HUES64 (cell line): ENCODE data around the gene SHANK1.
"Not testable (repeated sequence)": the region's sequence is repeated elsewhere in the genome, so short reads cannot be mapped to it uniquely, and the experiment has no call there.

Experiments used
- H3K27ac ChIP-seq: 2 replicates; pipeline ENCODE4 v1.7.0; 2013; ENCODE audit warnings: low read depth, low read length, inconsistent platforms
- H3K27me3 ChIP-seq: 2 replicates; pipeline ENCODE4 v1.6.1; 2013; ENCODE audit warnings: mild to moderate bottlenecking, low read length; ENCODE audit not compliant: insufficient read depth
- H3K36me3 ChIP-seq: 2 replicates; pipeline ENCODE4 v1.6.1; 2013; ENCODE audit warnings: mild to moderate bottlenecking, low read length; ENCODE audit not compliant: insufficient read depth
- H3K4me1 ChIP-seq: 2 replicates; pipeline ENCODE4 v1.6.1; 2013; ENCODE audit warnings: mild to moderate bottlenecking, low read length, moderate library complexity; ENCODE audit not compliant: insufficient read depth
- H3K4me3 ChIP-seq: 2 replicates; pipeline ENCODE4 v1.5.1; 2013; ENCODE audit warnings: mild to moderate bottlenecking, low read length, moderate library complexity
- H3K9ac ChIP-seq: 2 replicates; pipeline ENCODE4 v1.6.1; 2013; ENCODE audit warnings: mild to moderate bottlenecking, low read depth, low read length
- H3K9me3 ChIP-seq: 2 replicates; pipeline ENCODE4 v1.6.1; 2013; ENCODE audit warnings: low read depth, low read length; ENCODE audit not compliant: insufficient read depth
- WGBS: fragments of 150-250, 120-280 bp; methylation state at CpG from one replicate; pipeline ENCODE4 v1.1.7; 2013; ENCODE audit warnings: missing lambda C conversion rate; 5-methylcytosine and 5-hydroxymethylcytosine counted together

Gene SHANK1

DNA sequence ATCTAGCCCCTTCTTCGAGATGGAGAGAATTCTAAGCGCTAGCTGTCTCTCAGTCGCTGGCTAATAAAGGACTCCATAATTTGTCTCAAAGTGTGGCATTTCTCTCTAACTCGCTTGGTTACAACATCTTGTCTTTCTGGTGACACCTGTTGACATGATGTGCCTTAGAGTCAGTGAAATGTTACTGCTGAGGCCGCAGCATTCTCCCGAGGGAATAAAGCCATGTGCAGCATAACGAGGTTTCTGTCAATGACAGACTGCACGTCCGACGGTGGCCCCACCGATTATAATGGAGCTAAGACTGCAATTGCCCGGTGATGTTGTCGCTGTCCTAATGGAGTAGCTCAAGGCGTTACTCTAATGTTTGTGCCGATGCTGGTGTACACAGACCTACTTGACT lies 30.4 kb upstream of the SHANK1 start:
- H3K27ac ChIP-seq, result no peak overlapping the region
- H3K27me3 ChIP-seq, result no peaks in the 10 kb centered on the region

DNA sequence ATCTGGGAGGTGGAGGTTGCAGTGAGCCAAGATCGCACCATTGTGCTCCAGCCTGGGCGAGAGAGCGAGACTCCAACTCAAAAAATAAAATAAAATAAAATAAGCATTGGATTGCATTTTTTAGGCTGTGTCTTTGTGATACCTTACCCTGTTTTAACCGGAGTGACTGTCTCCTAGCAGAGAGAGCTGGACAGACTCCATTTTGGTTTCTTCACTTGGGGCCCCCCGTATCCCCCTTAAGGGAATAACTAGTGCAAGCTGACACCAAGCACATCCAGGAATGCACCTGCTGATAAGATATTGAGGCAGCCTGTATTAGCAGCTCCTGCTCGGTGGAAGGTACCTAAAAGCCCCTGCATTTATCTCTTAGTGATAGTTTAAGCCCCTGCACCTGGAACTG lies 29.9 kb upstream of the SHANK1 start:
- Histone ChIP-seq H3K4me3 (no peak overlapping the region), H3K9me3 (peaks cover 24% of the 10 kb centered on the region), H3K9ac (no peak overlapping the region), H3K27ac (no peak overlapping the region), H3K4me1 (no peaks in the 10 kb centered on the region), H3K36me3 (no peaks in the 10 kb centered on the region), H3K27me3 (no peaks in the 10 kb centered on the region)
- WGBS, result 91% methylated on average over 4 of the region's 6 CpGs

More for the DNA sequence above, 30.4 kb upstream of the SHANK1 start:
- Histone ChIP-seq H3K36me3 (no peaks in the 10 kb centered on the region), H3K4me3 (no peak overlapping the region), H3K4me1 (no peaks in the 10 kb centered on the region), H3K9me3 (peaks cover 24% of the 10 kb centered on the region), H3K9ac (no peak overlapping the region)
- WGBS, result 88% methylated on average over 15 of the region's 15 CpGs

- WGBS, result 95% methylated on average over 12 of the region's 14 CpGs
- H3K9ac ChIP-seq, H3K36me3 ChIP-seq, H3K4me3 ChIP-seq, H3K27ac ChIP-seq, H3K27me3 ChIP-seq, H3K4me1 ChIP-seq: not testable (repeated sequence)
- H3K9me3 ChIP-seq, result peaks cover 29% of the 10 kb centered on the region
These were observed 27.5 kb upstream of the SHANK1 start for GRCh38 chr19:50747141-50747540.

GRCh38 chr19:50745221-50745620 lies 25.6 kb upstream of the SHANK1 start:
- H3K9me3 ChIP-seq, result peaks cover 29% of the 10 kb centered on the region

DNA sequence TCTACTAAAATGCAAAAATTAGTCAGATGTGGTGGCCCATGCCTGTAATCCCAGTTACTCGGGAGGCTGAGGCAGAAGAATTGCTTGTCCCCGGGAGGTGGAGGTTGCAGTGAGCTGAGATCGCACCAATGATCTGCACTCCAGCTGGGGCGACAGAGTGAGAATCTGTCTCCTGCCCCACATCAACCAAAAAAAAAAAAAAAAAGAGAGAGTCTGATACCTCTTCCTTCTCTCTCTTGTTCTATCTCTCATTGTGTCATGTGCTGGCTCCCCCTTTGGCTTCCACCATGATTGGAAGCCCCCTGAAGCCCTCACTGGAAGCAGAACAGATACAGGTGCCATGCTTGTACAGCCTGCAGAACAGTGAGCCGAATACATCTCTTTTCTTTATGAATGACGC lies 23.9 kb upstream of the SHANK1 start:
- Histone ChIP-seq H3K4me3 (no peak overlapping the region), H3K4me1 (no peaks in the 10 kb centered on the region), H3K9ac (no peak overlapping the region), H3K9me3 (peaks cover 31% of the 10 kb centered on the region), H3K27ac (no peak overlapping the region), H3K36me3 (no peaks in the 10 kb centered on the region), H3K27me3 (no peaks in the 10 kb centered on the region)
- 92% methylated on average over 6 of the region's 6 CpGs for WGBS

More at GRCh38 chr19:50745221-50745620, 25.6 kb upstream of the SHANK1 start:
- Histone ChIP-seq H3K36me3 (no peaks in the 10 kb centered on the region), H3K4me1 (no peaks in the 10 kb centered on the region), H3K9ac (no peak overlapping the region), H3K27me3 (no peaks in the 10 kb centered on the region), H3K27ac (no peak overlapping the region), H3K4me3 (no peak overlapping the region)
- whole genome bisulfite sequencing, result 87% methylated on average over 10 of the region's 10 CpGs

- Histone ChIP-seq H3K27me3 (no peaks in the 10 kb centered on the region), H3K9me3 (peaks cover 28% of the 10 kb centered on the region), H3K9ac (no peak overlapping the region), H3K4me3 (no peak overlapping the region), H3K4me1 (no peaks in the 10 kb centered on the region), H3K27ac (no peak overlapping the region), H3K36me3 (no peaks in the 10 kb centered on the region)
- 82% methylated on average over 18 of the region's 18 CpGs for WGBS
These were observed 21.8 kb upstream of the SHANK1 start for GRCh38 chr19:50741179-50741933.

DNA sequence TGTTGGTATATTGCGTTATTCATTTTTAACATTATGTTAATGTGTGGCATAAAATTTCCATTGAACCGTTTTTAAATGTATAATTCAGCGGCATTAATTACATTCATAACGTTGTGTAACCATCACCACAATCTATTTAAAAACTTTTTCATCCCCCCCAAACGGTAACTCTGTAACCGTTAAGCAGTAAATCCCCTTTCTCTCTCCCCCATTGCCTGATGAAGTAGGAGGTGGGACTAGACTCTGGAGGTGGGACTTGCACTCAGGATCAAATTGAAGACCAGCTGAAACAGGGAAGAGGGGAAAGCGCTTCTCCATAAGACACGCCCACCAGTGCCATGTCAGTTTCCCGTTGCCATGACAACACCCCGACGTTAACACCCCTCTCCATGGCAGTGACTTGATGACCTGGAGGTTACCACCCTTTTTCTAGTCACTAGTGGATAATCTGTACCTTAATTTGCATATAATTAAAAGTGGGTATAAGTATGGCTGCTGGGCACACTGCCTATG lies 20.4 kb upstream of the SHANK1 start:
- Histone ChIP-seq H3K4me3 (no peak overlapping the region), H3K9ac (no peak overlapping the region), H3K9me3 (peaks cover 28% of the 10 kb centered on the region), H3K27me3 (no peaks in the 10 kb centered on the region), H3K4me1 (no peaks in the 10 kb centered on the region), H3K36me3 (no peaks in the 10 kb centered on the region), H3K27ac (no peak overlapping the region)
- WGBS, result 74% methylated on average over 8 of the region's 11 CpGs

DNA sequence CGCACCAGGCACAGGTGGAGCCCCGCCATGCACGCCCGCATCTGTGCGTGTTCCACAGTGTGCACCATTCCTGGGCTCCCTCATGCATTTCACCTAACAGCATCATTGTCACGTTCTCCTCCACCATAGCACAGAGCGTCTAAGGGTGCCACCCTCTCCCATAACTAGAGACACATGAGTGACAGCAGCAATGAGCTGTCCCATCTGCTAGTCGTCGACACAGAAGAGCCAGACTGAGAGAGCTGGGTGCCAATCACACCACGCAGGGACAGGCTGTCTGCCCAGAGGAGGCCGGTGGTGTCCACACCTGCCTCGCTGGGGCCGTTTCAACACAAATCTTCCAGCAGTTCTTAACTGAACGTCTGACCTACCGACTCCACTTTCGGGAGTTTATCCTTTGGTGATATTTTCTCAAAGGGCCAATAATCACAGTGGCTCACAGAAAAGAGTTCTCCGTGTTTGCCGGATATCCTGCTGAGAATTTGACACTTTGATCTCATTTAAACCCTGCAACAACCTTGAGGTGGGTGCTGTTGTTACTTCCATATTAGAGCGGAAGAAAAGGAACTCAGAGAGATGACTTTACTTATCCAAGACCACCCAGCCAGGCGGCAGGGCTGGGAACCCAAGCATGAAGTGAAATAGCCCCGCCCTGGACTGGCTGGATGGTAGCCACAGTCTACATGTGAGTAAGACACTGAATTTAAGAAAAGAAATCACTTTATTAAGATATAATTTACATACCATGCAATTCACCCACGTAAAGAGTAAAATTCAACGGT lies 19.7 kb upstream of the SHANK1 start:
- WGBS, result 89% methylated on average over 21 of the region's 23 CpGs

GRCh38 chr19:50736338-50736737 lies 16.7 kb upstream of the SHANK1 start:
- H3K27ac ChIP-seq, result no peak overlapping the region
- peaks cover 22% of the 10 kb centered on the region for H3K9me3 ChIP-seq
- H3K9ac ChIP-seq, result no peak overlapping the region
- no peaks in the 10 kb centered on the region for H3K36me3 ChIP-seq
- WGBS, result 73% methylated on average over 4 of the region's 5 CpGs
- H3K27me3 ChIP-seq, result no peaks in the 10 kb centered on the region
- no peak overlapping the region for H3K4me3 ChIP-seq
- no peaks in the 10 kb centered on the region for H3K4me1 ChIP-seq

More for the DNA sequence above, 19.7 kb upstream of the SHANK1 start:
- no peaks in the 10 kb centered on the region for H3K4me1 ChIP-seq
- H3K9ac ChIP-seq, result no peak overlapping the region
- H3K36me3 ChIP-seq, result no peaks in the 10 kb centered on the region
- H3K9me3 ChIP-seq, result peaks cover 29% of the 10 kb centered on the region
- no peak overlapping the region for H3K4me3 ChIP-seq
- no peak overlapping the region for H3K27ac ChIP-seq
- no peaks in the 10 kb centered on the region for H3K27me3 ChIP-seq

DNA sequence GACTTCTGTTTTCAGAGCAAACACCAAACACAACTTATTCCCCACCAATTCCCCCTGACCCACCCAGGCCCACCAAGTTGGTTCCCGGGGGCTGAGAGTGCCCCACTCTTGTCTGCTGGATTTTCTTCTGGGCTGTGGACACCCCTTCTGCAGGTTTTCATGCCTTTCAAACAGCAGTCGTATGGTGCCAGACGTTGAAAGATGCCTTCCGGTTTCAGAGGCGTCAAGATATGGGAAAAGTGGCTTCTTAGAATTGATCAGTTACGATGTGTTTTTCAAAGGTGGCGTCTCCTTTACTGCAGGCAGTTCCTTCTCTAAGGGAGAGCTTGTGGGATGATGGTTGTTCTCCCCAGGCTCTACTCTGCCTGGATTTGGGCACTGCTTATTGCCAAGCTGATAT lies 16.3 kb upstream of the SHANK1 start:
- Histone ChIP-seq H3K4me1 (no peaks in the 10 kb centered on the region), H3K9ac (no peak overlapping the region), H3K4me3 (no peak overlapping the region), H3K27me3 (no peaks in the 10 kb centered on the region), H3K9me3 (peaks cover 25% of the 10 kb centered on the region), H3K27ac (no peak overlapping the region), H3K36me3 (no peaks in the 10 kb centered on the region)
- 92% methylated on average over 7 of the region's 7 CpGs for WGBS

DNA sequence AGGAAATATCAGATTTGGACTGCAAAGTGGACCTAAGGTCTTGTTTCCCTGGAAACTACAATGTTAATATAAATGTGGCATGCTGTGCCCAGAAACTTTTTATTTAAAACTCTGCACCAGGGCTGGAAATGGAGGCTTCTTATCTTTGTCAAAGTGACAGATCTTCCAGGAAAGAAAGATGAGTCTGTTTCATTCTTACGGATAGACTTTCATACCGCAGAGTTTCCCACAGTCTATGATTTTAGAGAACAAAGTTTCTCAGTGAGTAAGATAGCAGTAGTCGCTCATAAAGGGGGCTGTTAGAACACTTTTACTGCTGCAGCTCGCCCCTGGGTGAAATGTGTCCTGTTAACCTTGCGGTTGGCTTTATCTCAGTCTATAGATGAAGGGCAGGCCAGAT lies 10.3 kb upstream of the SHANK1 start:
- H3K27ac ChIP-seq, result no peak overlapping the region
- no peaks in the 10 kb centered on the region; the same call in 1 of the 2 replicates for H3K27me3 ChIP-seq
- H3K36me3 ChIP-seq, result no peaks in the 10 kb centered on the region
- no peaks in the 10 kb centered on the region for H3K4me1 ChIP-seq
- WGBS, result 79% methylated on average over 5 of the region's 5 CpGs
- no peak overlapping the region for H3K9ac ChIP-seq
- H3K4me3 ChIP-seq, result no peak overlapping the region
- H3K9me3 ChIP-seq, result peaks cover 20% of the 10 kb centered on the region
